ENCODE results near the gene COL17A1. TPM values are rescaled to one million over a fixed set of nuclear protein-coding genes. Genes with fewer than 3 reads are reported as not detected.

Gene COL17A1
- polyA plus RNA-seq, 1 experiment = not detected

DNA sequence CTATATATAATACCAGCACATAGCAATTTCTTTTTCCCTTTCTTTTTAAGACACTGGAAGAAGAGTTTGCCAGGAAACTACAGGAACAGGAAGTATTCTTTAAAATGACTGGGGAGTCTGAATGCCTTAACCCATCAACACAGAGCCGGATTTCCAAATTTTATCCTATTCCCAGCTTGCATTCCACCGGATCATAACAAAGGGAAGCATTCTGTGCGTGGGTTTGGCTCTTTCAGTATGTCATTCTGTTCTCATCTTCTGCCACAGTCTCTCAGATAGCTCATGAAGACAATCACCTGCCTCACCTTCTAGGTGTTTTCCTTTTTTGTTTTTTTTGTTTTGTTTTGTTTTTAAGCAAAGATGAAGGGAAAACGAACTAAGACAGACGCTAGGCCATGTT is 60.2 kb downstream of the COL17A1 start:
- Histone ChIP-seq H3K27me3 (ENCODE audit: control insufficient read depth, insufficient read depth, low read length) (no peaks in the 10 kb centered on the region), H3K9me3 (ENCODE audit: control insufficient read depth, insufficient read depth, low read length) (no peaks in the 10 kb centered on the region), H3K4me3 (ENCODE audit: low read depth, low read length) (no peak overlapping the region), H3K27ac (ENCODE audit: low read depth, low read length) (no peak overlapping the region)
- no peak for DNase-seq (ENCODE audit: low read depth, low spot score)
- TF ChIP-seq, protein P1, sequence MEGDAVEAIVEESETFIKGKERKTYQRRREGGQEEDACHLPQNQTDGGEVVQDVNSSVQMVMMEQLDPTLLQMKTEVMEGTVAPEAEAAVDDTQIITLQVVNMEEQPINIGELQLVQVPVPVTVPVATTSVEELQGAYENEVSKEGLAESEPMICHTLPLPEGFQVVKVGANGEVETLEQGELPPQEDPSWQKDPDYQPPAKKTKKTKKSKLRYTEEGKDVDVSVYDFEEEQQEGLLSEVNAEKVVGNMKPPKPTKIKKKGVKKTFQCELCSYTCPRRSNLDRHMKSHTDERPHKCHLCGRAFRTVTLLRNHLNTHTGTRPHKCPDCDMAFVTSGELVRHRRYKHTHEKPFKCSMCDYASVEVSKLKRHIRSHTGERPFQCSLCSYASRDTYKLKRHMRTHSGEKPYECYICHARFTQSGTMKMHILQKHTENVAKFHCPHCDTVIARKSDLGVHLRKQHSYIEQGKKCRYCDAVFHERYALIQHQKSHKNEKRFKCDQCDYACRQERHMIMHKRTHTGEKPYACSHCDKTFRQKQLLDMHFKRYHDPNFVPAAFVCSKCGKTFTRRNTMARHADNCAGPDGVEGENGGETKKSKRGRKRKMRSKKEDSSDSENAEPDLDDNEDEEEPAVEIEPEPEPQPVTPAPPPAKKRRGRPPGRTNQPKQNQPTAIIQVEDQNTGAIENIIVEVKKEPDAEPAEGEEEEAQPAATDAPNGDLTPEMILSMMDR (IDR thresholded peaks at IDR 0.05; ENCODE audit: low read depth, low read length) = no peak
- POLR2A ChIA-PET = no interaction called here
- CTCF ChIA-PET = interaction anchor here (1.0 kb wide), 1 partner anchor 95 kb away, joined by 4 read pairs; no protein-coding TSS in a partner anchor

DNA sequence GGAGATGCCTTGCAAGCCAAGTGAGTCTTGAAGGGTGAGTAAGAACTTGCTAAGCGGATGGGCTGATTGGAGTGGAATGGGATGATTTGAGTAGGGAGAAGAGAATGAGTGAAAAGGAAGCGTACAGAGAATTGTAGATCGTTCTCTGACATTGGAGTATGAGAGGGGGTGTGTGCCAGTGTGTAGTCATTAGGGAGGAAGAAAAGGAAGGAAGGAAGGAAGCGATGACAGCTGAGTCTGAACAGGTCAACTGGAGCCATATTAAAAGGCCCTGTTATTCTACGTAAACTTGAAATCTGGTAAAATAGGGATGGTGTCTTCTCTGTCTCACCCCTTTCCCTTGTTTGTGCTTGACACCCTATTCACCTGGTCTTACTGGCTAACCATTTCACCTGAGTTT is 63.7 kb downstream of the COL17A1 start:
- ChIA-PET CTCF (no interaction called here), POLR2A (no interaction called here)
- Histone ChIP-seq H3K27ac (ENCODE audit: low read depth, low read length) (no peak overlapping the region), H3K27me3 (ENCODE audit: control insufficient read depth, insufficient read depth, low read length) (no peaks in the 10 kb centered on the region), H3K4me3 (ENCODE audit: low read depth, low read length) (no peak overlapping the region), H3K9me3 (ENCODE audit: control insufficient read depth, insufficient read depth, low read length) (no peaks in the 10 kb centered on the region)
- TF ChIP-seq, protein P1 (IDR thresholded peaks at IDR 0.05; ENCODE audit: low read depth, low read length) = no peak
- no peak for DNase-seq (ENCODE audit: low read depth, low spot score)

DNA sequence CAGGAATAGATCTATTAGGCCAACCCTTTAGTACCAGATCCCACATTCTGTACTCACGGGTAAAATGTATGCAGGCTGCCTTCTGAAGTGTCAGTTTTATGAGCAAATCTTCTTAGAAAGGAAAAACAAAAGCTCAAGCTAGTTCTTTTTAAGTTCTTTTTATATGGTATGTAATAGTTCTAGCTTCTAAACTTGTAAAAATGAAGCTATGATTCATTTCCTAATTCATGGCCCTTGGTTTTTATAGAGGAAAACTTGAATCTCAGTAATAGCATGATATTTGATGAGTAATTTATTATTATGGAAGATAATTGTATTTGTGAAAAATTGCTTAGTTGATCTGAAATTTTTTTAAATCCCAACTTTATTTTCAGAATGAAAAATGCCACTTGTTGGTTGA is 64.4 kb downstream of the COL17A1 start:
- CTCF ChIA-PET = no interaction called here
- Histone ChIP-seq H3K27ac (ENCODE audit: low read depth, low read length) (no peak overlapping the region), H3K4me3 (ENCODE audit: low read depth, low read length) (no peak overlapping the region), H3K9me3 (ENCODE audit: control insufficient read depth, insufficient read depth, low read length) (no peaks in the 10 kb centered on the region), H3K27me3 (ENCODE audit: control insufficient read depth, insufficient read depth, low read length) (no peaks in the 10 kb centered on the region)
- POLR2A ChIA-PET = no interaction called here
- TF ChIP-seq, protein P1 (IDR thresholded peaks at IDR 0.05; ENCODE audit: low read depth, low read length) = no peak
- DNase-seq (ENCODE audit: low read depth, low spot score) = no peak

DNA sequence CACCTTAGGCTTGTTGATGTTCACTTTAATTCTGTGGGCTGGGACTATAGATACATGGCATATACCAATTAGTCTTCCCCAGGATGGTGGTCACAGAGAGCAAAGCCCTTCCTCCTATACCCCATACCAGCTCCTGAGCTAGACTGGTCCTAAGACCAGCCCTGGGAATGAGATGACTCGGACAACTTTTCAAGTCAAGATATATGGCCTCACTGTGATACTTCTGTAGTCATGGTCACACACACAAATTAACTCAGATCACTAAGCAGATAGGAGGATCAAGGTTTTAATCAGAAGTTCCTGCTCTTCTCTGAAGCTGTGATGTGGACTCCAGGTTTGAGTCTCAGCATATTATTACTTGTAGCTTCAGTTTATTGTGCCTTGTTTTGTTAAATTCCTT is 65.7 kb downstream of the COL17A1 start:
- H3K9me3 ChIP-seq (ENCODE audit: control insufficient read depth, insufficient read depth, low read length) = no peaks in the 10 kb centered on the region
- TF ChIP-seq, protein P1 (IDR thresholded peaks at IDR 0.05; ENCODE audit: low read depth, low read length) = no peak
- no peak overlapping the region for H3K4me3 ChIP-seq (ENCODE audit: low read depth, low read length)
- no peak overlapping the region for H3K27ac ChIP-seq (ENCODE audit: low read depth, low read length)
- POLR2A ChIA-PET = no interaction called here
- CTCF ChIA-PET = no interaction called here
- no peaks in the 10 kb centered on the region for H3K27me3 ChIP-seq (ENCODE audit: control insufficient read depth, insufficient read depth, low read length)
- DNase-seq (ENCODE audit: low read depth, low spot score) = no peak

DNA sequence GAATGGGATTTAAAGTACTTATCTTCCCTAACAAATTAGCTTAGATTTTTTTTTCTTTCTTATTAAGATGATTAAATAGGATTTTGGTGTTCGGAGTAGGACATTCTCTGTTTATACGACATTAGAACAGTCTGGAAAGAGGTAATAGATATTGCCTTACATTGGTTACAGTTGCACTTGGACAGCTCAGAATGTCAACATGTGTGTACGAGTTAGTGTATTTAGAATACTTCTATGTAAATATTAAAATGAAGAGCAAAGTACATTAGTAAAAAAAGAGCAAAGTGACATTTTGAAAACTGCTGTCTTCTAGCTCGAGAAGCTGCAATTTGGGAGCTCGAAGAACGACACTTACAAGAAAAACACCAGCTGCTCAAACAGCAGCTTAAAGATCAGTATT is 67.2 kb downstream of the COL17A1 start:
- Histone ChIP-seq H3K27me3 (ENCODE audit: control insufficient read depth, insufficient read depth, low read length) (no peaks in the 10 kb centered on the region), H3K27ac (ENCODE audit: low read depth, low read length) (no peak overlapping the region), H3K9me3 (ENCODE audit: control insufficient read depth, insufficient read depth, low read length) (no peaks in the 10 kb centered on the region), H3K4me3 (ENCODE audit: low read depth, low read length) (no peak overlapping the region)
- no peak for DNase-seq (ENCODE audit: low read depth, low spot score)
- TF ChIP-seq, protein P1 (IDR thresholded peaks at IDR 0.05; ENCODE audit: low read depth, low read length) = no peak
- ChIA-PET POLR2A (no interaction called here), CTCF (interaction anchor here (1.0 to 1.8 kb wide), 4 partner anchors 10 to 256 kb away, joined by 3 to 5 read pairs (median 4); no protein-coding TSS in a partner anchor)

Data from AG04450 (cell line).